ENCODE data around the gene RANBP1.

The RANBP1 gene

GRCh38 chr22:20125201-20126174, 9.6 kb downstream of the RANBP1 start:
- no peak for DNase-seq

- no peak for DNase-seq
These were observed 10.6 kb downstream of the RANBP1 start for GRCh38 chr22:20126284-20127029.

GRCh38 chr22:20127318-20127868, 11.5 kb downstream of the RANBP1 start:
- DNase-seq = no peak

- no peak for DNase-seq
These were observed 12.1 kb downstream of the RANBP1 start for GRCh38 chr22:20127869-20128618.

DNA sequence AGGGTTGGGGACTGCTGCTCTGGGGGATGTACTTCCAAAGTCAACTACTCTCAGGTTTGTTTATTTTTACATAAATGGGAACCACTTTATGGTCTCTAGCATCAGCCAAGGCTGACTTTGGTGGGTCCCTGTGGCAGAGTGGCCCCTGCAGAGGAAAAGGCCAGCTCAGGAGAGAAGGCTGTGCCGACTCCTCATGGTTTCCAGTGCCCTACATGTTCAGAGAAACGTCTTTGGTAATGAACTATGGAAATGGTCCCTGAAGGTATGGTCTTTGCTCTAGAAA, 12.7 kb downstream of the RANBP1 start:
- no peak for DNase-seq

DNA sequence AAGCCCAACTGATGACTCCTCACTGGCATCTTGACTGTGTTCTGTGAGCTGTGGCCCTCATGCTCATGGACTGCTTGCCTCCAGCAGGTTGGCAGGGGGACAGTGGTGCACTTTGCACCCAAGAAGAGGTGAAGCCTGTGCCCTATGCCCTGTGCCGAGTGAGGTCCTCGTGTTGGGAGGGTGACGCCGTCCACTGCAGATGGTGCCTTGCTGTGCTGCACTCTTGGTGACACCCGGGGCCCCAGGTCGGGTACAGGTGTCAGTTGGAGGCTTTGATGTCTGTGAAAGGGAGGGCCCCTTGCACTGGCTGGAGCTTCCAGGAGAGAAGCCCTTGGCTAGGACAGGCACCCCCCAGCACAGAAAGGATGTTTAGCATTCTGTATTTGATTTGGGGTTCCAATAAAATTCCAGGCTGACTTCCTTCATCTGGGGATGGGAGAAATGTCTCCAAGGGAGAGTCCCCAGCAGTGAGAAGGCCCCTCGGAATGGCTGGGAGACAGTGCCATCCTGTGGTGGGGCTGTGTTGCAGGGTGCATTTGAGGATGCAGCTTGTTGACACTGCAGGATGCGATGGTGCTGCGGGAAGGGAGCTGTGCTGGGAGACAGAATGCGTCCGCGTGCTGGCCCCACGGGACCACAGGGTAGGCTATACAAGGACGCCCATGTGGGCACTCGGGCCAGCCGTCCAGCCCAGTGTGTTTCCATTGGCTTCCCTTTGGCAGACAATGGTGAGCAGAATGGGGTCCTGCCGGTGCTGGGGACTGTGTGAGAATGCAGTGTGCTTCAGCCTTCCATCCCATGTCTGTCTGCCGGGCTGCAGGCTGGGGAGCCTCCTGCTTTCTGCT, 13.2 kb downstream of the RANBP1 start:
- peak; percentile 18 for DNase-seq

DNA sequence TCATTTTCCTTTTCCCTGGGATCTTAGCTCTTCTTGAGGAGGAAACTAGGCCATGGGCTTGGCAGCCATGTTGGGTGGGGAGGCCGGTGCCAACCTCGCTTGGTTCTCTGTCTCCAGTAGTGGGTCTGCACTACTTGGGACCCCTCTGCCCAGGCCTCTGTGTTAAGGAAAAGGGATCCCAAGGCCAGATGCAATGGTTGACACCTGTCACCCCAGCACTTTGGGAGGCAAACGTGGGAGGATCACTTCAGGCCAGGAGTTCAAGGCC, 13.8 kb downstream of the RANBP1 start:
- no peak for DNase-seq

DNA sequence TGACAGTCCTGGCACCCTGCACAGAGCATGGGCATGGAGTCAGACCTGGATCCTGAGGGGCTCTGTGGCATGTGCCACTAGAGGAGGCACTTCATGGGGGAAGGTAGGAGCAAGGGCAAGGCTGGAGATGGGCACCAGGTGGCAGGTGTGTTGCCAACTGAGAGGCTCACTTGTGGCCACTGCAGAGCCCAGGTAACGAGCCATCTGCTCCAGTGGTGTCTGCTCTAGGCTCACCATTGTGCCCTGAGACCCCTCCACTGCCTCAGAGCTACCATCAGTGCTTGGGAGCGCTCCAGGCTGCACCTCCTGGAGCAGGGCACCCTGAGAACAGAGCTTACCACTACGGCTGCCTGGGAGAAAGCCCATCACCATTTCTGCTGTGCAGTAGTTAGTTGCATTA, 14.4 kb downstream of the RANBP1 start:
- peak; percentile 33 for DNase-seq

GRCh38 chr22:20130731-20131596, 15.1 kb downstream of the RANBP1 start:
- DNase-seq = peak; percentile 37

GRCh38 chr22:20131597-20131858, 15.6 kb downstream of the RANBP1 start, which contains the start of gene ZDHHC8:
TSS of gene ZDHHC8 (plus strand) at chr22:20131804. CDS start at chr22:20131948, 144 bp downstream.
- no peak for DNase-seq

DNA sequence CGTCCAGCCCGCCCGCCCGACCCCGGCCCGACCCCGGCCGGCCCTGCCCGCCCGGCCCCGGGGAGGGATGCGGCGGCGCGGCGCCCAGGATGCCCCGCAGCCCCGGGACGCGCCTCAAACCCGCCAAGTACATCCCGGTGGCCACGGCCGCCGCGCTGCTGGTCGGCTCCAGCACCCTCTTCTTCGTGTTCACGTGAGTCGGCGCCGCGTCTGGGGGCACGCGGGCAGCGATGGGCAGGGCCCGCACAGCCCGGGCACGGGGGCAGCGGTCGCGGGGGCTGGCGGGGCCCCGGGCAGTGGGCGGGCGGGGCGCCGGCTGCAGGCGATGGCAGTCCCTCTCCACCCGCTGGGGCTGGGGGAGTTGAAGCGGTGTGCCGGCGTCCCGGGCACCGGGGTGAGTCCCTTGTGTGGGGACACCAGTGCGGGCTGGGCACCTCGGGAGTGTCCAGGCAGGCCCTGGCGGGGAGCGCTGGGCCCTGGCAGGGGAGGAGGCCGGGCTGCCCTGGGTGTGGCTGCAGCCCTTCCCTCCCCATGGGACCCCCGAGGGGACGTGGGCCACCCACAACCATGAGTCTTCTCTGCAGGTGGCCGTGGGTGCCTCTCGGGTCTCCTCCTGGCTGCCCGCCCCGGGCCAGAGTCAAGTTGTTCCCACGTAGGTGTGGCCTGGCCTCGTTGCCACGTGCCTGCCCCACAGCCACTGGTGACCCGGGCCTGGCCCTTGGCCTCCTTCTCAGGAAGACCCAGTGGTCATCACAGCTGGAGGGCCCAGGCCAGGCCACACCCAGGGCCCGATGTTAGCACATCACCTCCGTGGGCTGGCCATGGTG, 16.2 kb downstream of the RANBP1 start:
- DNase-seq = no peak

GRCh38 chr22:20132686-20133246, 16.9 kb downstream of the RANBP1 start:
- no peak for DNase-seq

DNA sequence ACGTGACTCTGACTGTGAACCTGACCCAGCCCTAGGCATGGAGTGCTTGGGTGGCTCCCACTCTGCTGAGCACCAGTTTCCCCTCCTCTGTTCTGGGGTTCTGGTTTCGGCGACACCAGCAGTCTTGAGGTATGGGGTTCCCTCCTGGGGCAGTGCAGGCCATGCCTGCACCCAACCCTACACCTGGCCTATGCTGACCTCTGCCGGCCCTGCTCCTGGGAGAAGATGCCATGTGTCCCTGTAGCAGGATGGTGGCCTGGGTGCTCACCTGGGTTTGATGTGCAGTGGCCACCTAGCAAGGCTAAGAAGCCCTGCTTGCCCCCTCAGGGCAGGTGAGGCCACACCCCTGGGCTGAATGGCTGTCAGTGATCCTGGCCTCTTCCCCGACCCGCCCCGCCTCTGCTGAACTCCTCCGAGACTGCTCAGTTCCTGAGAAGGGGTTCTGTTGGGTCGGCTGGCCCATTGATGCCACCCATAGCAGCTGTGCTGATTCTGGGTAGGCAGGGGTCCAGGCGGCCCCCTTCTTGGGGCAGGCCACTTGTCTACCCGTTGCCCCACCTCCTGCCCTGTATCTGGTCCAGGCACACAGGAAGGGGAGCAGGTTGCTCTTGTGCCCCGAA, 18.1 kb downstream of the RANBP1 start:
- DNase-seq = no peak

DNA sequence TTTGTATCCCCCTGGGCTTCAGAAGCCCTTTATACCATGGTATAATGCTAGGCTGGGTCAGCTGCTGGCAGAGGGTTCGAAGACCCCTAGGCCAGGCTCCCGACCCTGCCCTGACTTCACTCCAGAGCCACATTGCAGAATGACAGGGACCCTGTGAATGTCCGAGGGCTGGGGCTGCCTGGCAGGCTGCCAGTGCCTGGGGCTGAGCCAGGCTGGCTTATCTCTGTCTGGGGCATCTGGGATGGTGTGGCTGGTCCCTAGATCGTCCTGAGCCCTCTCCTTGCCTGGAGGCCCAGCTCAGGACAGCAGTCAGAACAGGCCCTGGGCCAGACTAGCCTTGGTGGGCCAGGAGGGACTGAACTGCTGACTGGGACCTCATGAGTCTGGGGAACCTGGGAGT, 19.4 kb downstream of the RANBP1 start:
- no peak for DNase-seq

- DNase-seq = no peak
These were observed 20.1 kb downstream of the RANBP1 start for GRCh38 chr22:20135806-20136602.

- DNase-seq = no peak
These were observed 20.6 kb downstream of the RANBP1 start for GRCh38 chr22:20136603-20136873.

DNA sequence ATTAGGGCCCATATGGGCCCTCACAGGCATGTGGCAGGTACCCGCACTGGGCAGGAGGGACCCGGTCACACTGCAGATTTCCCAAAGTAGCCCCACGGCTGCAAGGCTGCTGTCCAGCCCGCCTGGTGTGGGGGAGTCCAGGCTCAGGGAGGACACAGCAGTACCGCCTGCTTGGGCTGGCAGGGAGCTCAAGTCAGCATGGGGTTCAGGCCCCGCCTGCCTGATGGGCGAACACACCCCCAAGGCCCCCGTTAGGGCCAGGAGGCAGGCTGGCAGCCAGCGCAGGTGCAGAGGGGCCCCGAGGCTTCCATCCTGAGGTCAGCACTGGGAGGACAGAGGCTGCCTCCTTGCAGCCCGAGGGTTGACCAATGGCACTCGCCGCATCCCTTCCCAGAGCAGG, 21.2 kb downstream of the RANBP1 start:
- no peak for DNase-seq

GRCh38 chr22:20137671-20138416, 21.9 kb downstream of the RANBP1 start:
- DNase-seq = no peak

- DNase-seq = no peak
These were observed 22.5 kb downstream of the RANBP1 start for GRCh38 chr22:20138417-20138738.

Measured in RPMI8226 (cell line).